Stimulated activated CD4-positive, alpha-beta T cell treated with anti-CD3 and anti-CD28 coated beads, Interleukin-12 subunit alpha, Interleukin-12 subunit beta, amount 100 ng/mL, for 48 hours (primary cell): ENCODE measurements around the gene PHF23.

Experiments
- DNase-seq, 3 donors: peaks; one replicate each; pipeline ENCODE4 v3.0.0-alpha.2; 2020; ENCODE audit warnings: low read depth in 2 of 3, low spot score in 1 of 3

PHF23 gene

GRCh38 chr17:7238420-7239090 lies 702 bp downstream of the PHF23 start:
- no peak for DNase-seq

GRCh38 chr17:7237761-7238419 lies 1.4 kb downstream of the PHF23 start:
- DNase-seq = peak; percentile 74 to 85 (median 75)

GRCh38 chr17:7237266-7237760 lies 1.9 kb downstream of the PHF23 start:
- DNase-seq = no peak

GRCh38 chr17:7236808-7237207 lies 2.4 kb downstream of the PHF23 start:
- no peak for DNase-seq

GRCh38 chr17:7235693-7236665 lies 3.3 kb downstream of the PHF23 start:
- DNase-seq = no peak

- peak; percentile 91 to 94 (median 93) for DNase-seq
Measured at GRCh38 chr17:7234083-7234951, 4.9 kb downstream of the PHF23 start, which contains the start of gene DVL2. DVL2 (minus strand) TSS chr17:7234517; CDS start chr17:7234262, 255 bp downstream.

GRCh38 chr17:7233701-7234082 lies 5.6 kb downstream of the PHF23 start:
- no peak for DNase-seq

- DNase-seq = no peak
Measured at GRCh38 chr17:7232114-7232513, 7.1 kb downstream of the PHF23 start.

- no peak for DNase-seq
Measured at GRCh38 chr17:7229504-7229903, 9.8 kb downstream of the PHF23 start.

- no peak for DNase-seq
Measured at GRCh38 chr17:7228920-7229319, 10.3 kb downstream of the PHF23 start.

- DNase-seq = no peak
Measured at GRCh38 chr17:7226721-7227710, 12.2 kb downstream of the PHF23 start.

GRCh38 chr17:7225711-7226331 lies 13.4 kb downstream of the PHF23 start:
- no peak for DNase-seq

- no peak for DNase-seq
Measured at GRCh38 chr17:7224661-7225111, 14.6 kb downstream of the PHF23 start.

GRCh38 chr17:7224110-7224509 lies 15.1 kb downstream of the PHF23 start:
- DNase-seq = no peak

- DNase-seq = no peak
Measured at GRCh38 chr17:7223375-7223774, 15.9 kb downstream of the PHF23 start.

- no peak for DNase-seq
Measured at GRCh38 chr17:7222972-7223292, 16.3 kb downstream of the PHF23 start.

- no peak for DNase-seq
Measured at GRCh38 chr17:7222093-7222971, 16.9 kb downstream of the PHF23 start.
